ENCODE measurements around the gene BRD3OS. TPM values are rescaled to one million over a fixed set of nuclear protein-coding genes. Genes with fewer than 3 reads are reported as not detected.

The BRD3OS gene
- total RNA-seq, 3 donors from 2014 or later = 3.6 to 17.6 (median 4.9) TPM

DNA sequence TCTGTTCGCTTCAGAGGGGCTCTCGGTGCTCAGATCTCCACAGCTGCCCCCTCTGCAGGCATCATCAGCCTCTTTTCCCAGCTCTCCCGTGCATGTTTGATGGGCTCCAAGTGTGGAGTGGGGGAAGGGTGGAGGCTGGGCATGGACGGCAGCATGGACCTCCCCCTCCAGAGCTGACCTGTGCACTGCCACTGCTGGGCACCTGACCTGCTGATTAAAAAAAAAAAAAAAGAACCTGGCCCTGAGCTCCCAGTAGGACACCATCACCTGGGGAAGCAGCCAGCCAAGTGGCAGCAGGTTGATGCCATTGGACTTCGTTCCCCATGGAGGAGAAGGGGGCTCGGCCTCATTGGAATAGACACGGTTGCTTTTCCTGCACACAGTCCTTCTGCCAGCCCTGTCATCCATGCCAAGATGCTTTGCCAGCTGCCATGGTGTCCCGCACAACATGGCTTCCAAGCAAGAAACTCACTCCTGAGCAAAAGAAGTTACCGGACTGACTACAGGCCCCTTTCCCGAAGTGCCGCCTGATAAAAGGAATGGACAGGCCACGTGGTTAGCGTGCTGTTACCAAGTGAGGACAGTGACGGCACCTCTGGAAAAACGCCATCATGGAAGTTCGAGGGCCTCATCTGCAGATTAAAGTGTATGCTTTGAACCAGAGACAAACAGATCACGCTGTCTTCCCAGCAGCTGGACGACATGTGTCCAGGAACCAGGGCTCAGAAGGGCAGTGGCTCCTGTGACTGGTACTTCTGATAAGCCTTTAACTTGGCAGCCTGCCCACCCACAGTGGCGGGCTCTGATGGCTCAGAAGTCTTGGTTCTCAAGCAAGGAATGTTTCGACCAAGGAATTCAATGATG lies 14.7 kb upstream of the BRD3OS start:
- ATAC-seq (no peak), DNase-seq (no peak)
- no peak for TF ChIP-seq CTCF (IDR thresholded peaks at IDR 0.05)
- no peak overlapping the region for H3K4me3 ChIP-seq
- H3K36me3 ChIP-seq (ENCODE audit: low read depth) = no peaks in the 10 kb centered on the region
- intact Hi-C loops (cut with DNase I, micrococcal nuclease) = no loop called here
- H3K9me3 ChIP-seq = no peaks in the 10 kb centered on the region
- H3K4me1 ChIP-seq (ENCODE audit: low read depth) = no peaks in the 10 kb centered on the region

- no peak overlapping the region for H3K4me3 ChIP-seq
- TF ChIP-seq CTCF (IDR thresholded peaks at IDR 0.05) = no peak
- intact Hi-C loops (cut with DNase I, micrococcal nuclease) = no loop called here
- no peaks in the 10 kb centered on the region for H3K9me3 ChIP-seq
- no peak for DNase-seq
- H3K4me1 ChIP-seq (ENCODE audit: low read depth) = no peaks in the 10 kb centered on the region
- ATAC-seq = no peak
- H3K36me3 ChIP-seq (ENCODE audit: low read depth) = no peaks in the 10 kb centered on the region
These were observed 13.9 kb upstream of the BRD3OS start for GRCh38 chr9:134011401-134011800.

DNA sequence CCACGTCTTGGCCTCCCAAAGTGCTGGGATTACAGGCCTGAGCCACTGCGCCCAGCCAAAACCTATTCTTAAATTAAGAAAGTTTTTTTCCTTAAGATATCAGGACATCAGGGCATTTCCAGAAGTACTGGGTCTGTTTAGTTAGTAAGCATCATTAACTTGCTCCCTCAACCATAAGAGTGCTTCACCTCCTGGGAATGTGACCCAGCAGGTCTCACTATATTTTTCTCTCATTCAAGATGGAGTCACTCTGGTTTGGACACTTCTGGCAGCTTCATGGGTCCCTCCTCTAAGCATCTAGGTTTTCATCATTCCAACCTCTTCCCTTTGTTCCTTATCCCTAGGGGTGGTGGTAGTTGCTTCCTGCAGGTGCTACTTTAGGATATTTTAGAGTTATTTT lies 10.3 kb upstream of the BRD3OS start:
- Histone ChIP-seq H3K36me3 (ENCODE audit: low read depth) (no peaks in the 10 kb centered on the region), H3K9me3 (no peaks in the 10 kb centered on the region), H3K4me3 (no peak overlapping the region), H3K4me1 (ENCODE audit: low read depth) (no peaks in the 10 kb centered on the region)
- TF ChIP-seq CTCF (IDR thresholded peaks at IDR 0.05) = no peak
- DNase-seq = no peak
- intact Hi-C loops (cut with DNase I, micrococcal nuclease) = no loop called here
- no peak for ATAC-seq

GRCh38 chr9:134024214-134024792 lies 978 bp upstream of the BRD3OS start:
- ATAC-seq (no peak), DNase-seq (no peak)
- intact Hi-C loops (cut with DNase I, micrococcal nuclease) = no loop called here
- Histone ChIP-seq H3K4me1 (ENCODE audit: low read depth) (peaks cover 6% of the 10 kb centered on the region), H3K36me3 (ENCODE audit: low read depth) (no peaks in the 10 kb centered on the region), H3K4me3 (no peak overlapping the region), H3K9me3 (no peaks in the 10 kb centered on the region)
- TF ChIP-seq CTCF (IDR thresholded peaks at IDR 0.05) = no peak

GRCh38 chr9:134025606-134026541 lies 593 bp downstream of the BRD3OS start:
- intact Hi-C loops (cut with DNase I, micrococcal nuclease) = no loop called here
- TF ChIP-seq CTCF (IDR thresholded peaks at IDR 0.05) = no peak
- ATAC-seq = peak; percentile 3
- Histone ChIP-seq H3K4me3 (peak overlapping the region; percentile 50), H3K9me3 (no peaks in the 10 kb centered on the region), H3K36me3 (ENCODE audit: low read depth) (no peaks in the 10 kb centered on the region), H3K4me1 (ENCODE audit: low read depth) (peaks cover 6% of the 10 kb centered on the region)
- DNase-seq = peak; percentile 46 to 70 (median 67)

Data from mucosa of descending colon (tissue), 3 donors.